OCI-M2 (cell line): ENCODE data around the gene PCYT1A.

Experiments used
- DNase-seq: peaks from one replicate; lab custom pipeline; 2025; ENCODE audit not compliant: unreplicated experiment; lab: John Stamatoyannopoulos, UW

Gene PCYT1A

DNA sequence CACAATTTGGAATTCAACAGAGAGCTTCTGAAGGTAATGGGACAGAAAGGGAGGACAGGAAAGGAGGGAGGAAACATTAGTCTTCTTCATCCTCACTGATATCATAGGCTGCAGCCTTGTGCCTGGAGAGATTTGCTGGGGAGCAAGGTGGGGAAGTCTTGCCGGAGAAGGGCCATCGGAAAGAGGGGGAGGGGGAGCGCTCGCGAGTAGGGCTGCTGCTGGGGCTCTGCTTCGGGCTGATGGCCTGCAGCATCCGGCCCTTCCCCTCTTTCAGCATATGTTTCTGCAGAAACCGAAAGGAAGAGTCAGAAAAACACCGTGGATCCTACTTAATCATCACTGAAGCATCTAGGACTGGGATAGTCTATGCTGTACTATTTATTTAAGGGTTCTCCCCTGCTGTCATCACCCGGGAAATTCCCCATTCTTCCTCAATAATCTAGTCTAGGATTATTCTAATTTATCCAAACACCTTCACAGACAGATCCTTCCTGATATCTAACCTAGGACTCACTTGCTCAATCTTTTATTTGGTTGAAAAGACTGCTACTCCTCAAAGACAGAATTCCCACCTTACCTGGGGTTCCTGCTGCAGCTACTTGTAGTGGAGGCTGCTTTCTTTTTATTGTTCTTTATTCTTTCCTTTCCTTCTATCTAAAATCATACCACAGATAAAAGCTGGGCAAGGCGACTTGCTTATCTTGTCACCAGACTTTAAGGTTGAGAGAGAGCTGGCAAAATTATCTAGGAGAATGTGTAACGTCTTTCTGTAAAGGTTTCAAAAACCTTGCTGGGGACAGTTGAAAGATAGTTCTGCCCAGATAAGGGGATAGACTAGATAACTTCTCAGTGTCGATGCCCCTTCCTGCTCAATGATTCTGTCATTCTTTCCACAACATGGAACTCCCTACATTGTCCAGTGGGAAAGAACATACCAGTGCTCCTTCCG is 48.6 kb downstream of the PCYT1A start:
- DNase-seq, result no peak

DNA sequence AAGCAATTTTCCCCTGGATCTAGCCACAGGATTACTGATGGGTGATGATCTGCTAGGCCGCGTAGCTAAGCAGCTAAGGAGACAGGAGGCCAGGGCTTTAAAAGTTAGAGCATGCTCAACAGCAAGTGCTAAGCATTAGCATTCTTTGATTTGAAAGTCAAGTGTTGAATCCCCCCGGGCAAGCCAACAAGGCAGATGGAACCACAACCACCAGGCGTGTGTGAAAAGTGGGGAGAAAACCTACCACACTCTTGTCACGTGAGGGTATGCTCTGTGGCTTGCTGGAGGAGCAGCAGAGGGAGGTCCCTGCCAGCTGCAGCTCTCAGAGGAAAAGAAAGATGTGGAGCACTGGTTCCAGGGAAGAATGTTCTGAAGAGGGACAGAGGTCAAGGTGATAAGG is 50.3 kb downstream of the PCYT1A start:
- no peak for DNase-seq

GRCh38 chr3:196236223-196236622 is 51.3 kb downstream of the PCYT1A start:
- DNase-seq, result no peak

DNA sequence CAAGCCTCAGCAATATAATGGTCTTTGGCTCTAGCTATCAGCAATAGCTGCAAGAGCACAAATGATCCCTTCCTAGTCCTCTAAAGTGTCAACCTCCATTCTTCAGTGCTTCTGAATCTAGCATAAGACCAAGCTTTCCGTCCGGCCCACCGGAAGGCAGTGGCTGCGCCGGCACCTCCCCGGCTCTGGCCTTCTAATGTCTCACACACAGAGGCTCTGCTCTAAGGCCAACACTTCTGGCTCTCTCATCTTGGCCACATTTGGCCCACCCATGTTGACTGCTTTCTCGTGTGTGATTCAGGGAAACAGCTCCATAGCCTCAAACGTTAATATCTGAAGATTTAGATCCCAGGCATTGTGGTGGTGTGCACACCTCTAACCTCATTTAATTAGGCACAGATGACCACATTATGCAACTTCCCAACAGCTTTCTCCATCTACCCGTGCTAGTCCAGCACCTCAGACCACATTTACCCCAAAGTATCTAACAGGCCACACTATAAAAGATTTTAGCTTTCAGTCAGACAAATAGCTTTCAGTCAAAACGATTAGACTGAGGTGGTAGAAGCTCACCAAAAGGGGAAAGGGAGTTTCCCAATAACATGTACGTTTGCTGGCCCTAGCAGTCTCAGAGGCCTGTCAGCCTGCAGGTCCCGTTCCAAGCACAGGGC is 51.9 kb downstream of the PCYT1A start:
- no peak for DNase-seq

DNA sequence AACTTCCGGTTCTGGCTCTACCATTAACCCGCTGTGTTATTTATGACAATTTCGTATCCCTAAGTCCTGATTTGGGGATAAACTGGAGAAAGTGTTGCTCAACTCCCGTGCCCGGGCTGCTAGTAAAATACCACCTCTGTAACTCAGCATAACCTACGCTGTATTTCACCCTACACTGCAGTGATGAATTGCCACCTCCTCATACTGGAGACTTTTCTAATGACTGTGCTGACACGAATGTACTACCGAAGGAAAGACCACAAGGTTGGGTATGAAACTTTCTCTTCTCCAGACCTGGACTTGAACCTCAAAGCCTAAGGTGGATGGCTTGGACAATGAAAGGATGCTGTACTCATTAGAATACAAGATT is 54.7 kb downstream of the PCYT1A start:
- DNase-seq, result no peak

- DNase-seq, result no peak
These were observed 55.2 kb downstream of the PCYT1A start for GRCh38 chr3:196232154-196232881.

DNA sequence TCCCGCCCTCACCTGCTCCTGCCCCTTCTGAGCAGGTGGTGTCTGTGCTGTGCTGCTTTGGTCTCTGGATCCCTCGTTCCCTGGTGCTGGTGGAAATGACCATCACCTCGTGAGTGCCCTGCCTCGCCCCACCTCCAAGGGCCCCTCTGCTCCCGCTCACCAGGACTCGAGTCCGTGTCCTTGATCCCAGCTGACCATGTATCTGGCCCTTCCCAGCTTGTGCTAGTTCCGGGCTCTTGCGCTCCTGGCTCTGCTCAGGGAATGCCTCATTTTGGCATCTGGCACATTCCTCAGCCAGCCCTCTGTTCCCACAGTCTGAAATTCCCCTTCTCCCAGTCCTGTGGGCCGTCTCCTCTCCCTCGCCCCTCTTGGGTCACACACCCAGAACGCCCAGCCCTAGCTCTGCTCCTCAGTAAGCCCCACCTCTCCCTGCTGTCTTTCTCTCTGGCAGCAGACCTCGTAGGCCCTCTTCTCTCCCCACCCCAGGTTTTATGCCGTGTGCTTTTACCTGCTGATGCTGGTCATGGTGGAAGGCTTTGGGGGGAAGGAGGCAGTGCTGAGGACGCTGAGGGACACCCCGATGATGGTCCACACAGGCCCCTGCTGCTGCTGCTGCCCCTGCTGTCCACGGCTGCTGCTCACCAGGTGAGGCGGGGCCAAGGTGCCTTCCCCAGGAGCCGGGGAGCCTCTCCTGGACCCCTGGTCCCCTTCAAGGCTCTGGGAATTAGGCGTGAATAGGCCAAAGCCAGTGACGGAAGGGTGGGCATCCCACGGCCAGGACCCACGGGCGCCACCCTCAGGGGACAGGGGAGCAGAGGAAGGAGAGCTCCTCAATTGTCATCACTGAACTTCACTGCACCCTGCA is 59.7 kb downstream of the PCYT1A start:
- no peak for DNase-seq

DNA sequence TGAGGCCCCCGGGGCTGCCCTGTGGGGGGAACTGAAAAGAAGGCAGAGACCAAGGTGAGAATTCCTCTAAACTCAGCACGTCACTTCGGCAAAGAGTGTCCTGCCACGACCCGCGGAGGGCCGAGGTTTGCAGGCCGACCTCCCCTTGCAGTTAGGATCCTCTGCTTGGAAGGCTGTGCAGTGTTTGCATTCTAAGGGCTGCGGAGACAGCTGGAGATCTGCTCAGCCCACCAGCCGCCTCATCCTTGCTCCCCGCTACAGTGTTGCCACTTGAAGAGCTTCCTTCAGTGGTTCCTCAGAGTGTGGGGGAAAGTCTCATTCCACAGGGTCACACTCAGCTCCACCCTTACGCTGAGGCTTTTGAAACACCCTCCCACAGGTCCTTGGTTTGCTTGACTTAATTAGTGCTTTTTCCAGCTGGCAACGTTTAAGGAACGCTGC is 60.4 kb downstream of the PCYT1A start:
- no peak for DNase-seq

- DNase-seq, result no peak
These were observed 61.7 kb downstream of the PCYT1A start for GRCh38 chr3:196225763-196226364.

DNA sequence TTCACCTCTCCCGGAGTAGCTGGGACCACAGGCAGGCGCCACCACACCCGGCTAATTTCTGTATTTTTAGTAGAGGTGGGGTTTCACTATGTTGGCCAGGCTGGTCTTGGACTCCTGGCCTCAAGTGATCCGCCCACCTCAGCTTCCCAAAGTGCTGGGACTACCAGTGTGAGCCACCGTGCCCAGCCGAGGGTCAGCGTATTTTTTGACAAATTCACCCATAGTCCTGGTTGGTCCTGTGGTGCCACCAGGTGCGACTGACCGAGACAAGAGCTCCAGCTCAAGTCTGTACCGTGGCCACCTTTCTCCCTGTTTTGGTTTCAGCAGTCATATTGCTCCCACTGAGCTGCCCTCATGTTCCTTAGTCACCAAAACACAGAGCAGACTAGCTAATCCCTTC is 62.4 kb downstream of the PCYT1A start:
- no peak for DNase-seq

DNA sequence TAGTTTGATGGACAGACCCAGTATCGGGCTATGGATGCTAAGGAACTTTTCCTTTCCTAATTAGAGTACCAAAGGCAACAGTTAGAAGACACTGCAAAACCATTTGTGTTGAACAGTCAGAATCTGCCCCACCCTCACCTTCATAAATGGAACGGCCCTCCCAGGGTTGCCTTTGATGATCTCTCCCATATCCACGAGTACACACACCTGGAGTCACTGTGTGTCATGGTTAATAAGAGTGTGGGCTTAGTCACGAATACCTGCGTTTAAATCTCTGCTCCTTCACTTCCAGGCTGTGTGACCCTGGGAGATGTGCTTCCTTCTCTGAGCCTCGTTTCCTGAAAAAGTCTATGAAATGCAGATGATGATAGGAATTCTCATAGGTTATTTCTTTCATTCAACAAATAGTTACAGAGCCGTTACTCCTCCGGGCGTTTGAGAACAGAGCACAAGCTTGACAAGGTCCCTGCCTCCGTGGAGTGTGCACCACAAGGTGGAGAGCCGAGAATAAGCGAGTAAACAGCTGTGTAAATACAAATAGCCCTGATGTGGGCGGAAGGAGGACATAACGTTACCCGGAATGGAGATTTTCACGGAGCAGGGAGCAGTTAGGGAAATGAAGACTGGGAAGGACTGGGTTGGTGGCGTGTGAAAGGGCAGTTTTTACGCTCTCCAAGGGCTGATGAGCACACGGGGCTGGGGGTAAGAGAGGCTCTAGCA is 64.5 kb downstream of the PCYT1A start:
- no peak for DNase-seq

- DNase-seq, result no peak
These were observed 66.5 kb downstream of the PCYT1A start for GRCh38 chr3:196220991-196221390.

GRCh38 chr3:196220587-196220986 is 66.9 kb downstream of the PCYT1A start:
- no peak for DNase-seq

DNA sequence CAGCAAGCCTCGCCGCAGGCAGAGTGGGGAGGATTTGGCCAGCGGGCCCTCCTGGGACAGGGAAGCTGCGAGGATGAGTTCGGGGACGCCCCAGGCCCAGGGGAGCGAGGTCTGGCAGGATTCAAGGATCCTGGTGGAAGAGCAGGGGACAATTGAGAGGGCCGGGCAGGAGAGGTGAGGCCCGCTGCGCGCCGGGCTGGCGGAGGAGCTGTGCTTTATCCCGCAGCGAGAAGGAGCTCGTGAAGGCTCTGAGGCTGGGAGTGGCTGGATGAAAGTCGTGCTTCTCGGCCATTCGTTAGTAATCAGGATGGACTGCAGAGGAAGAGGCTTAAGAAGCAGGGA is 67.6 kb downstream of the PCYT1A start:
- DNase-seq, result no peak

- DNase-seq, result no peak
These were observed 68.1 kb downstream of the PCYT1A start for GRCh38 chr3:196219194-196219969.

DNA sequence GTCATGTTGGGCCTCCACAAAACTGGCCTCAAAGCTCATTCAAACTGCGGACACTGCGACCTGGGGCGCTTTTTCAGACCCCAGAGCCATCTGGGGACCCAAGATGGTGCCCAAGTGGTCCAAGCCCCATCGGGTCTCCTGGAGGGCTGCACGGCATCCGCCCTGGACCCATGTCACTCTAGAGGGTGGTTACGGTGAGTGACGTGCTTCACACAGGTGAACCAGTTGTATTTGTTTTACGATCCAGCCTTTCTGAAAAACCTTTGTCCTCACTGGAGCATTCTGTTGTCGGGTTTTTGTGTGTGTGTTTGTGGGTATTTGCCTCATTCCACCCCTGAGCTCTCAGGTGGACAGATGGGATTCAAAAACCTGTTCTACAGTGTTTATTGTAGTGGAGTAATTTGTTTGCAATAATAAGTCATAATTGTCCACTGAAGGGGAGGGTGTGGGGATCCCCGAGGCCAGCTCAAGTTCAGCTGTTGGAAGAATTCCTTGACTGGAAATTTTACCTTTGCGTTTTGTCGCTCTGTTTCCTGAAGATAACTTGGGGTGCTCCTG is 69.3 kb downstream of the PCYT1A start:
- no peak for DNase-seq

DNA sequence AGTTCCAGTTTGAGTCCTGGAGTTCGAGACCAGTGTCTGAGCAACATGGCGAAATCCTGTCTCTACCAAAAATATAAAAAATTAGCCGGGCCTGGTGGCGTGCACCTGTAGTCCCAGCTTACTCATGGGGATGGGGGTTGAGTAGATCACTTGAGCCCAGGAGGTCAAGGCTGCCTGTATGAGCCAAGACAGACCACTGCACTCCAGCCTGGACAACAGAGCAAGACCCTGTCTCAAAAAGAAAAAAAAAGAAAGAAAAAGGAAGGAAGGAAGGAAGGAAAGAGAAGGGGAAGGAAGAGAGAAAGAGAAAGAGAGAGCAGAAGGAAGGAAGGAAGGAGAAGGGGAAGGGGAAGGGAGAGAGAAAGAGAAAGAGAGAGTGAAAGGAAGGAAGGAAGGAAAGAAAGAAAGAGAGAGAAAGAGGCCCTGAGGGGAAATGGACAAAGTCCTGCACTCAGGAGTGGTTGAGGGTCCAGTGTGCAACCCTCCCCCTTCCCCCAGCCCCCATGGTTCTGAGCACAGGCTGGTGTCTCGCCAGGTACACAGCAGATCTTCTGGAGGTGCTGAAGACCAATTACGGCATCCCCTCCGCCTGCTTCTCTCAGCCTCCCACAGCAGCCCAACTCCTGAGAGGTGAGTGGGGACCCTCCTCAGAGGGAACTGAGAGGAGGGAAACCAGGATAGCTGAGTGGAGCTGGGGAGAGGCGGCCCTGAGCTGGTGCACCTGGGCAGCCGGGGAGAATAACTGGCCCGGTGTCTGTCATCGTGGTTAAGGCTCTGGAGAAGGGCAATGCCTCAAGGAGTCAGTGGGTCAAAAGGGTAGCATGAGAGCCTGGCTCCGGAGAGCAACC is 70.0 kb downstream of the PCYT1A start:
- DNase-seq, result no peak

GRCh38 chr3:196216681-196217211 is 70.8 kb downstream of the PCYT1A start:
- no peak for DNase-seq
